LNCaP clone FGC (cell line): ENCODE results near the gene PCK1.
A peak's percentile ranks its signal among the peaks of the same experiment; 100 is the strongest.

ENCODE experiments used
- DNase-seq: peaks from one replicate; pipeline ENCODE4 v3.0.0-alpha.2; 2011; ENCODE audit warnings: low read depth
- H3K4me3 ChIP-seq: 2 replicates; pipeline ENCODE4 v1.5.1; 2011; ENCODE audit warnings: mild to moderate bottlenecking, low read depth, low read length, control low read depth
- TF ChIP-seq, protein P1 (sequence below): IDR thresholded peaks from 2 replicates; pipeline ENCODE4 v1.5.1; 2012; ENCODE audit warnings: mild to moderate bottlenecking; ENCODE audit not compliant: control insufficient read depth, insufficient read depth; ENCODE audit errors: extremely low read depth

Gene PCK1

DNA sequence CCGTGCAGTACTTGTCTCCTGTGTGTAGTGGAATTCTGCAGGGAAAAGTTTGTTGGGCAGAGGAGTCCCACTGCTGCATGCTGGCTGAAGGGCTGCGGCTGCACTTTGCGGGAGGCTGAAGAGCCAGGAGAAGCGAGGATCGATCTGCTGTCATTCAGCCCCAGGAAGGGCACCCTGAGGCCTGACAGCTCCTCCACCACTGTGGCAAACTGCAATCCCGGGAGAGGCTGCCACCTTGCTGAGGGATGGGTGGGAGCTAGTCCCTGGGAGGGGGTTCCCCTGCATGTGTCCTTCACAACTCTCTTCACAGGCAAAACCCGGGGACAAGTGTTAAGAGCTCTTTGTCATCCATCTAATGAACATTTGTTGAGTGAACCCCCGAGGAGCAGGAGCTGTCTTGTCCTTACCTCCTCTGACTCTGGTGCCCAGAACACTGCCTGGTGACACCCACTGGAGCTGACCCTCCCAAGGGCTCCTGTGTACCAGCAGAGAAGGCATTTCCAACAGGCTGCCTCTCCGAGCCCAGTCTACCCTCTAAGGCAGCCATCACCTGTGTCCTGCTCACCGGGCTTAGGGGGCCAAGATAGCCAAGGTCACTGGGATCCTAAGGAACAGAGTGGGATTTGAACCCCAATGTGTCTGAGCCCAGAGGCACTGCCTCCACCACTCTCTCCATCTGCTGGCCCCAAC is 17.7 kb downstream of the PCK1 start:
- TF ChIP-seq, protein P1, sequence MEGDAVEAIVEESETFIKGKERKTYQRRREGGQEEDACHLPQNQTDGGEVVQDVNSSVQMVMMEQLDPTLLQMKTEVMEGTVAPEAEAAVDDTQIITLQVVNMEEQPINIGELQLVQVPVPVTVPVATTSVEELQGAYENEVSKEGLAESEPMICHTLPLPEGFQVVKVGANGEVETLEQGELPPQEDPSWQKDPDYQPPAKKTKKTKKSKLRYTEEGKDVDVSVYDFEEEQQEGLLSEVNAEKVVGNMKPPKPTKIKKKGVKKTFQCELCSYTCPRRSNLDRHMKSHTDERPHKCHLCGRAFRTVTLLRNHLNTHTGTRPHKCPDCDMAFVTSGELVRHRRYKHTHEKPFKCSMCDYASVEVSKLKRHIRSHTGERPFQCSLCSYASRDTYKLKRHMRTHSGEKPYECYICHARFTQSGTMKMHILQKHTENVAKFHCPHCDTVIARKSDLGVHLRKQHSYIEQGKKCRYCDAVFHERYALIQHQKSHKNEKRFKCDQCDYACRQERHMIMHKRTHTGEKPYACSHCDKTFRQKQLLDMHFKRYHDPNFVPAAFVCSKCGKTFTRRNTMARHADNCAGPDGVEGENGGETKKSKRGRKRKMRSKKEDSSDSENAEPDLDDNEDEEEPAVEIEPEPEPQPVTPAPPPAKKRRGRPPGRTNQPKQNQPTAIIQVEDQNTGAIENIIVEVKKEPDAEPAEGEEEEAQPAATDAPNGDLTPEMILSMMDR: no peak
- no peak for DNase-seq
- no peak overlapping the region for H3K4me3 ChIP-seq

DNA sequence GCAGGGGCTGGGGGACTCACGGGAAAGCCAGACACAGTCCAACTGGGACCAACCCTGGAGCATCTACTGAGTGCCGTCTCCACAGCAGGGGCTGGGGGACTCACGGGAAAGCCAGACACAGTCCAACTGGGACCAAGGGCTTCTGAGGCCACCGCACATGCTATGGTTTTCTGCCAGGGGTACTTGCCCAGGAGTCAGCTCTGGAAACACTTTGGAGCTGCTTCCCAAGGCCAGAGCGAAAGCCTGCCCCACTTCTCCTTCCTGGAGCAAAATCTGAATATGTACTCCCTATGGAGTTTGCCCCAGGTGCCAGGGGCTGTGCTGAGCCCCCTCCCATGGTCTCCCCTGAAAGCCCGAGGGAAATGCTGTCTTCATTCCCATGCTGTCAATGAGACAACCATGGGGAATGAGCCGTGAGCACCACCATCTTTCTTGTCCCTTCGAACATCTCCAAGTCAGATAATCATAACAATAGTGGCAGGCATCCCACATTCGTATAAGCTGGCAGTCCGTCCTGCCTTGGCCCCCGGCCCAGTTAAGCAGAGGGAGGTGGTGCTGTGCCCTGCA is 18.5 kb downstream of the PCK1 start:
- TF ChIP-seq, protein P1: no peak
- no peak for DNase-seq

DNA sequence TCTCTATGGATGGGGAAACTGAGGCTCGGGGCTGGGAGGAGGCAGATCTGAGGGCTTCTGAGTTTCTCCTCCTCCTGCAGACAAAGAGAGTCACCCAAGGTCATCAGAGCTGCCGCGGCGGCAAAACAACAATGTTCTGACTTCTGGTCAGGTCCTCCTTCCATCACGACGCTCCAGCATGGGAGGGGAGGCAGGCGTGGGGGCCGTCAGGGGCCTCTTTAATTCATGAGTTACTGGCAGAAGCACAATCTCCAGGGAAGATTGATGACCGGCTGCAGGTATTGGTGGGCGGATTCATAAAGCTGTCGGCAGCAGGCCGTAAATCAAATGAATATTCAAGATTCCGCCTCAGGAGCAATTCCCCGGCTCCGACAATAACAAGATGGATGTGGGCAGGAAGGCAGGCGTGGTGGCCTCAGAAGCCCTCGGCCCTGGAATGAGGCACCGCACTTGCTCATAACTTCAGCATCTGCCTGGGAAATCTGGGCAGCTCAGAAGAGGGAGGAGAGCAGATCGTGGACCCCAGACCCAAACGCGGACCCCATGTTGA is 19.1 kb downstream of the PCK1 start:
- TF ChIP-seq, protein P1: no peak
- no peak for DNase-seq
- H3K4me3 ChIP-seq: no peak overlapping the region

More for the DNA sequence above, 18.5 kb downstream of the PCK1 start:
- H3K4me3 ChIP-seq: no peak overlapping the region

DNA sequence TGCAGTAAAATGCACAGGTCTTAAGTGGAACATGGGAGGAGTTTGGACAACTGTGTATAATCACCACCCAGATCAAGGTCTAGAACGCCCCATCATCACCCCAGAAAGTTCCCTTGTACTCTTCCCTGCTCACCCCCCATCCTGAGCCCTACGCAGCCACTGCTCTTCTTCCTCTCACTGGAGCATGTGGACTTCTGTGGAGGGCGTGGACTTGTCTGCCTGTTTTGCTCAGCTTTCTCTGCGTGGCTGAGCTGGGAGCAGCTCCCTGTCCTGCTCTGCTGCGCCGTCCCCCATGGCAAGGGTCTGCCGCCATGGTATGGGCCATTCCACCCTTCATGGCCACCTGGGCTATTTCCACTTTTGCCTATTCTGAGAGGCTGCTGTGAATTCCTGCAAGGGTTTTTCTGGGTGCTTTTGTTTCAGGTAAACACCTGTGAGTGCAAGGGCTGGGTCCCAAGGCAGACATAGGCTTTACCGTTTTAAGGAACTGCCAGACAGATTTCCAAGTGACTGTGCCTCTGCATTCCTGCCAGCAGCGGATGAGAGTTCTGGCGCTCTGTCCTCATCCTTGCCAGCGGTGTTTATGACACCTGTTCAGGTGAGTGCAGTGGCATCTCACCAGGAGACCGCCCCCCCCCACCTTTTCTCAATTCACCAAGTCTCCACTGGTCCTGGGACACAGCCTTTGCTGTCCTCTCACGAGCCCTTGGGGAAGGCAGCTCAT is 19.7 kb downstream of the PCK1 start:
- DNase-seq: no peak
- no peak overlapping the region for H3K4me3 ChIP-seq
- TF ChIP-seq, protein P1: no peak

DNA sequence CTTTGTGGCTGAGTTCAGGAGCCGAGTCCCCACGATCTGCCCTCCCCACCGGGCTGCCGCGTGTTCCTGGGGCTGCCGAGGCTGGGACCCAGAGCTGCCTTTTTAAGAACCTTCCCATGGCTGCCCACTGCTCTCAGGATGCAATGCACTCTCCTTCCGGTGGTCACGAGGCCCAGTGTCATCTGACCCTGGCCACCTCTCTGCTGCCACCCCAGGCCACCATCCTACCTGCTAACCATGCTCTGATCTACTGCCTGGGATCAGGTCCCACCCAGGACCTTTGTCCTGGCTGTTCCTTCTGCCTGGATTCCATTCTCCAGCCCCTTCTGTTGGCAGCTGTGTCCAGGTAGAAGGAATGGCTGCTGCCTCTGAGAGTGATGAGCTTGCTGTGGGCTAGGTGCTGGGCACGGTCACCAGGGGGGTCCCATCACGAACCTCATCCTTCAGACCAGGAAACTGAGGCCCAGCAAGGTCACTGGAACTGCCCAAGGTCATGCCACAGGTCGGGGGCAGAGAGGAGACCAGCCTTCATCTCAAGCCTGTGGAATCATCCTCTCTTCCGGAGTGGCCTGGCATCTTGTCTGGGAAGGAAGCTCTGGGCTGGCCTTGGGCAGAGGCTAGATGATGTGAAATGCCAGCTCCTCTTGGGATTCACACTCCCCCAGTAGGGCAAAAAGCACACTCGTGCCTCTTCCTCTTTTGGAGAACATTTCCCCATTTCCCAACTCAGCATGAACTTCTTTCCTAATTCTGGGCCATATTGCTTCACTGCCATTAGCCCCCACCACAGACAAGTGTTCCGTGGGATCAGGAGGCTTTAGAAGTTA is 20.5 kb downstream of the PCK1 start:
- H3K4me3 ChIP-seq: no peak overlapping the region
- DNase-seq: no peak
- TF ChIP-seq, protein P1: 0 out of 2 replicates have a peak, but pooled peaks have one; percentile 11

DNA sequence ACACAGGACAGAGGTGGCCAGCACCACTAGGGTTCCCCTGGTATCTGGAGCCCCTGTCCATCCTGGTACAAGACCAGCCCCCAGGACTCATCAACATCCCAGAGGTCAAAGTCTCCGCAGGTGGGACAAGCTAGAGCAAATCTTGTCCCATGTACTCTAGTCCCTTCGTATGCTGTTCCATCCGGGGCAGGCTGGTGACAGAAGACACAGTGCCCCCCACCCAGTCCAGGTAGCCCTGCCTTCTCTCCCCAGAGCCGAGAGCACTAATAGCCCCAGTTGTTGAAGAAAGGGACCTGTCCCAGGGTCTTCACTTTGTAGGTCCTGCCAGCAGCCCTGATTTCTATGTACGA is 21.1 kb downstream of the PCK1 start:
- TF ChIP-seq, protein P1: no peak
- no peak for DNase-seq
- no peak overlapping the region for H3K4me3 ChIP-seq
